A549 (cell line): ENCODE data around the gene SERPING1. TPM values are rescaled to one million over a fixed set of nuclear protein-coding genes. Genes with fewer than 3 reads are reported as not detected.

Source experiments
- ATAC-seq, 2 experiments: fragments of 200-7000 bp in 1 of 2; fragments of >200 bp in 1 of 2; cut with Nextera tagmentation in 1 of 2; cut with Tn5 transposase in 1 of 2; 3 replicates each; pipeline versions ENCODE4 v1.8.0 to v1.9.1; 2018 to 2020; ENCODE audit warnings: mild to moderate bottlenecking in 1 of 2, moderate library complexity in 1 of 2
- CTCF ChIA-PET: fragments of 300-600 bp; sonication (Branson Sonifier 250); formaldehyde crosslinking; extraction: SDS; loops from one replicate; lab custom pipeline; 2021; ENCODE audit warnings: antibody characterized with exemption, inconsistent platforms; lab: Yijun Ruan, JAX
- POLR2A ChIA-PET: fragments of 350-600 bp; formaldehyde crosslinking; extraction: SDS; loops from one replicate; lab custom pipeline; 2021; ENCODE audit warnings: antibody characterized with exemption, inconsistent platforms; lab: Yijun Ruan, JAX
- DNase-seq, 2 experiments: peaks; one replicate each; pipeline versions ENCODE4 v3.0.0 to v3.0.0-alpha.2; 2011 to 2016; ENCODE audit warnings: low read depth in 1 of 2, low spot score in 1 of 2
- FAIRE-seq: peaks from 2 replicates; lab custom pipeline; 2011; peaks lifted over from hg19 to GRCh38; lab: Jason Lieb, UNC
- H3K27ac ChIP-seq, 2 experiments: fragments of >200 bp; sonication (Bioruptor Twin); formaldehyde crosslinking; 3 replicates each; pipeline ENCODE4 v1.5.1; 2016 to 2017
- H3K4me1 ChIP-seq: fragments of >200 bp; sonication (Bioruptor Twin); formaldehyde crosslinking; 3 replicates; pipeline ENCODE4 v1.6.1; 2016
- H3K4me2 ChIP-seq: fragments of >200 bp; sonication (Bioruptor Twin); formaldehyde crosslinking; 3 replicates; pipeline ENCODE4 v1.6.1; 2016
- H3K4me3 ChIP-seq: fragments of >200 bp; sonication (Bioruptor Twin); formaldehyde crosslinking; 3 replicates; pipeline ENCODE4 v1.5.1; 2016
- H3K9me3 ChIP-seq: fragments of >200 bp; sonication (Bioruptor Twin); formaldehyde crosslinking; 3 replicates; pipeline ENCODE4 v1.6.1; 2016
- BHLHE40 ChIP-seq: IDR thresholded peaks from 2 replicates; pipeline ENCODE4 v1.6.1; 2012; ENCODE audit warnings: low read depth, low read length, inconsistent platforms
- CBX2 ChIP-seq: fragments of 200-600 bp; sonication (generic); IDR thresholded peaks from 2 replicates; pipeline ENCODE4 v1.6.1; 2016; ENCODE audit warnings: low read depth, mild to moderate bottlenecking, borderline replicate concordance
- CBX8 ChIP-seq: fragments of 200-600 bp; sonication (generic); IDR thresholded peaks from 2 replicates; pipeline ENCODE4 v1.6.1; 2016
- EHMT2 ChIP-seq: fragments of 200-600 bp; sonication (generic); IDR thresholded peaks from 2 replicates; pipeline ENCODE4 v1.6.1; 2016; ENCODE audit warnings: antibody characterized with exemption, low read depth, mild to moderate bottlenecking, moderate library complexity
- EP300 ChIP-seq, 2 experiments: fragments of >200 bp; sonication (Bioruptor Twin); formaldehyde crosslinking; IDR thresholded peaks; 2 replicates in 1 of 2; 3 replicates in 1 of 2; pipeline ENCODE4 v1.6.1; 2016 to 2017
- FOXS1 ChIP-seq: fragments of 250-450 bp; sonication (Bioruptor Pico); IDR thresholded peaks from 2 replicates; pipeline ENCODE4 v1.5.0; 2020; ENCODE audit warnings: mild to moderate bottlenecking, moderate library complexity
- GATA3 ChIP-seq: IDR thresholded peaks from 2 replicates; pipeline ENCODE4 v1.6.1; 2012; ENCODE audit warnings: borderline replicate concordance
- HDAC2 ChIP-seq: fragments of 200-600 bp; sonication (generic); IDR thresholded peaks from 2 replicates; pipeline ENCODE4 v1.6.1; 2016
- HEYL ChIP-seq: fragments of 250-450 bp; sonication (Bioruptor Pico); IDR thresholded peaks from 2 replicates; pipeline ENCODE4 v1.8.0; 2021; ENCODE audit warnings: mild to moderate bottlenecking, moderate library complexity
- HMGXB4 ChIP-seq: fragments of 250-450 bp; sonication (Bioruptor Pico); IDR thresholded peaks from 2 replicates; pipeline ENCODE4 v1.5.0; 2021; ENCODE audit warnings: mild to moderate bottlenecking, moderate library complexity, borderline replicate concordance
- JUN ChIP-seq, 2 experiments: fragments of >200 bp; sonication (Bioruptor Twin); formaldehyde crosslinking; IDR thresholded peaks; 2 replicates in 1 of 2; 3 replicates in 1 of 2; pipeline ENCODE4 v1.6.1; 2016 to 2017
- JUNB ChIP-seq: fragments of >200 bp; sonication (Bioruptor Twin); formaldehyde crosslinking; IDR thresholded peaks from 2 replicates; pipeline ENCODE4 v1.6.1; 2016
- KDM1A ChIP-seq: fragments of 200-600 bp; sonication (generic); IDR thresholded peaks from 2 replicates; pipeline ENCODE4 v1.6.1; 2016; ENCODE audit warnings: low read depth, mild to moderate bottlenecking
- NPAS2 ChIP-seq: fragments of 250-450 bp; sonication (Bioruptor Pico); IDR thresholded peaks from 2 replicates; pipeline ENCODE4 v1.8.0; 2022; ENCODE audit warnings: mild to moderate bottlenecking, moderate library complexity, borderline replicate concordance
- POLR2A ChIP-seq: IDR thresholded peaks from 2 replicates; pipeline ENCODE4 v1.6.1; 2012; ENCODE audit warnings: mild to moderate bottlenecking, low read length
- RARB ChIP-seq: fragments of 250-450 bp; sonication (Bioruptor Pico); IDR thresholded peaks from 2 replicates; pipeline ENCODE4 v1.8.0; 2021; ENCODE audit warnings: mild to moderate bottlenecking, moderate library complexity
- RCOR1 ChIP-seq: fragments of 150-350 bp; IDR thresholded peaks from 2 replicates; pipeline ENCODE4 v1.6.1; 2014; ENCODE audit warnings: antibody characterized with exemption, low read length, low read depth
- RFX5 ChIP-seq: fragments of 450-650 bp; IDR thresholded peaks from 2 replicates; pipeline ENCODE4 v1.7.1; 2014; ENCODE audit warnings: antibody characterized with exemption, mild to moderate bottlenecking, moderate library complexity
- RNF2 ChIP-seq: fragments of 200-600 bp; sonication (generic); IDR thresholded peaks from 2 replicates; pipeline ENCODE4 v1.6.1; 2016; ENCODE audit warnings: low read depth, mild to moderate bottlenecking, antibody characterized with exemption, moderate library complexity, borderline replicate concordance
- SMC3 ChIP-seq: fragments of >200 bp; sonication (Bioruptor Twin); formaldehyde crosslinking; IDR thresholded peaks from 3 replicates; pipeline ENCODE4 v1.6.1; 2018; ENCODE audit warnings: inconsistent platforms
- SREBF2 ChIP-seq: fragments of 450-650 bp; IDR thresholded peaks from 2 replicates; pipeline ENCODE4 v1.6.1; 2014; ENCODE audit warnings: mild to moderate bottlenecking, moderate library complexity
- TP53 ChIP-seq: fragments of 250-450 bp; sonication (Bioruptor Pico); IDR thresholded peaks from 2 replicates; pipeline ENCODE4 v1.5.0; 2021; ENCODE audit warnings: mild to moderate bottlenecking, moderate library complexity
- ZNF302 ChIP-seq: fragments of 250-450 bp; sonication (Bioruptor Pico); IDR thresholded peaks from 2 replicates; pipeline ENCODE4 v1.9.0; 2021; ENCODE audit warnings: inconsistent platforms, mild to moderate bottlenecking, moderate library complexity
- WGBS: methylation state at CpG from one replicate; pipeline ENCODE4 v1.1.6; 2017; ENCODE audit errors: missing lambda C conversion rate; 5-methylcytosine and 5-hydroxymethylcytosine counted together
- polyA plus RNA-seq, 4 experiments: library from polyadenylated mRNA; depleted of rRNA in 3 of 4; stranded (reverse); fragments of >200 nt; fragmentation: RNase III in 1 of 4; extraction: RNeasy Plus Mini Kit Qiagen cat#74134 plus additional on column Dnase treatment in 1 of 4; gene quantifications; 2 replicates in 3 of 4; 3 replicates in 1 of 4; pipeline ENCODE4 v1.2.3, GENCODE V29; 2011 to 2017
- TF ChIP-seq, protein P1 (sequence below): IDR thresholded peaks from 2 replicates; pipeline ENCODE4 v1.6.1; 2012; ENCODE audit warnings: low read depth, borderline replicate concordance

The SERPING1 gene
- polyA plus RNA-seq, 2 of the 4 experiments (the other 2 are of a cell fraction) = 0.59 to 0.63 TPM

DNA sequence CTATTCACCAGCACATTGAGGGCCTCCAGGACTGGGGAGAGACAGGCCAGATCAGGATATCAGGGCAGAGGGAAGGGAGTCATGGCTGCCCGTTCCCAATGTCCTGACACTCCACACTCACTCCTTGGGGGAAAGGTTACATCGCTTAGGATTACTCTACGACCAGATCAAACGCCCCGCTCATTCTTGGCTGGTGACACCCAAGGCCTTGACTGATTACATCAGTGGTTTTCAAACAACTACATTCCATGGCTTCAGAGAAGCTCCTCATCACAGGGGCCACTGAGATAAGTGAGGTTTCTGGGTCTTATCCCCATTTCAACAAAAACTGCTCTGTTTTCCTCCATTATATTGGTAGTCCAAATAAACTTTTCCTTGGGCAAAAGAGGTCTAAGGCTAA, 45.0 kb upstream of the SERPING1 start:
- POLR2A ChIA-PET = interaction anchor here (1.1 kb wide), 1 partner anchor 21 kb away, joined by 3 read pairs; no protein-coding TSS in a partner anchor
- H3K9me3 ChIP-seq = no peaks in the 10 kb centered on the region
- no peak for TF ChIP-seq BHLHE40
- TF ChIP-seq RNF2 = no peak
- no peak for TF ChIP-seq RFX5
- no peak for TF ChIP-seq RARB (CRISPR knock-in tag)
- no peak for TF ChIP-seq GATA3
- TF ChIP-seq FOXS1 (CRISPR knock-in tag) = no peak
- TF ChIP-seq HDAC2 = no peak
- TF ChIP-seq KDM1A = no peak
- TF ChIP-seq, protein P1, sequence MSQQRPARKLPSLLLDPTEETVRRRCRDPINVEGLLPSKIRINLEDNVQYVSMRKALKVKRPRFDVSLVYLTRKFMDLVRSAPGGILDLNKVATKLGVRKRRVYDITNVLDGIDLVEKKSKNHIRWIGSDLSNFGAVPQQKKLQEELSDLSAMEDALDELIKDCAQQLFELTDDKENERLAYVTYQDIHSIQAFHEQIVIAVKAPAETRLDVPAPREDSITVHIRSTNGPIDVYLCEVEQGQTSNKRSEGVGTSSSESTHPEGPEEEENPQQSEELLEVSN = no peak
- no peak for TF ChIP-seq POLR2A
- TF ChIP-seq SREBF2 = no peak
- TF ChIP-seq ZNF302 (CRISPR knock-in tag) = no peak
- TF ChIP-seq JUNB = no peak
- TF ChIP-seq HEYL (CRISPR knock-in tag) = no peak
- TF ChIP-seq CBX8 = no peak
- TF ChIP-seq EHMT2 = no peak
- TF ChIP-seq SMC3 = no peak
- no peak for TF ChIP-seq CBX2
- TF ChIP-seq, all 56 proteins: peak for 0
- no peak overlapping the region for H3K4me3 ChIP-seq
- whole genome bisulfite sequencing = 87% methylated on average over 5 of the region's 5 CpGs
- no peak overlapping the region for H3K4me2 ChIP-seq
- ATAC-seq = no peak
- no peak for DNase-seq
- CTCF ChIA-PET = interaction anchor here (1.3 to 2.0 kb wide), 2 partner anchors 59 to 92 kb away, joined by 3 to 4 read pairs; no protein-coding TSS in a partner anchor
- no peak overlapping the region for H3K27ac ChIP-seq
- no peak for FAIRE-seq
- no peaks in the 10 kb centered on the region for H3K4me1 ChIP-seq

- FAIRE-seq = no peak
- ChIA-PET POLR2A (no interaction called here), CTCF (interaction anchor here (1.0 to 2.0 kb wide), 5 partner anchors 13 to 97 kb away, joined by 3 to 9 read pairs (median 4); no protein-coding TSS in a partner anchor)
- no peak overlapping the region for H3K4me2 ChIP-seq
- TF ChIP-seq BHLHE40 (no peak), NPAS2 (CRISPR knock-in tag) (no peak), EP300 (IDR thresholded peaks at IDR 0.05) (no peak), HMGXB4 (CRISPR knock-in tag) (no peak), RCOR1 (no peak), JUN (IDR thresholded peaks at IDR 0.05) (no peak)
- no peak overlapping the region for H3K4me3 ChIP-seq
- no peaks in the 10 kb centered on the region for H3K9me3 ChIP-seq
- WGBS = 69% methylated on average over 2 of the region's 2 CpGs
- H3K27ac ChIP-seq = no peak overlapping the region
- no peak for DNase-seq
- ATAC-seq = no peak
- no peaks in the 10 kb centered on the region for H3K4me1 ChIP-seq
Measured at GRCh38 chr11:57555393-57555792, 42.1 kb upstream of the SERPING1 start.

DNA sequence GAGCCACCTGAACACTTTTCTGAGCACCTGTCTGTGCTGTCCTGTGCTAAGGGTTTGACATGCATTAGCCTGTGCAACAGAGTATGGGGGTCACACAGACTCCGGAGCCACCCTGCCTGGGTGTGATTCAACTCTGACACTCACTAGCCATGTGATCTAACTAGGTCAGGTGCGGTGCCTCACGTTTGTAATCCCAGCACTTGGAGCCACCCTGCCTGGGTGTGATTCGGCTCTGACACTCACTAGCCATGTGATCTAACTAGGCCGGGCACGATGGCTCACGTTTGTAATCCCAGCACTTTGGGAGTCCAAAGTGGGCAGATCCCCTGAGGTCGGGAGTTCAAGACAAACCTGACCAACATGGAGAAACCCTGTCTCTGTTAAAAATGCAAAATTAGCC, 41.4 kb upstream of the SERPING1 start:
- H3K9me3 ChIP-seq = no peaks in the 10 kb centered on the region
- H3K27ac ChIP-seq = no peak overlapping the region
- no peak for FAIRE-seq
- POLR2A ChIA-PET = no interaction called here
- no peak for TF ChIP-seq TP53 (CRISPR knock-in tag)
- ATAC-seq = no peak
- H3K4me3 ChIP-seq = no peak overlapping the region
- no peak for DNase-seq
- CTCF ChIA-PET = no interaction called here
- no peaks in the 10 kb centered on the region for H3K4me1 ChIP-seq
- H3K4me2 ChIP-seq = no peak overlapping the region
- 57% methylated on average over 8 of the region's 8 CpGs for WGBS
